GM19238 (cell line): Measurements from ENCODE around the gene NR2F1-AS1.
"Not testable (repeated sequence)": the region's sequence is repeated elsewhere in the genome, so short reads cannot be mapped to it uniquely, and the experiment has no call there.

Experiments used
- DNase-seq: peaks from one replicate; pipeline ENCODE4 v3.0.0; 2011; ENCODE audit warnings: low spot score; ENCODE audit not compliant: insufficient read length

The NR2F1-AS1 gene

GRCh38 chr5:93576994-93577853 lies 3.8 kb downstream of the NR2F1-AS1 start:
- DNase-seq, result no peak

- no peak for DNase-seq
These were observed 5.3 kb downstream of the NR2F1-AS1 start for GRCh38 chr5:93575461-93576414.

- no peak for DNase-seq
These were observed 6.3 kb downstream of the NR2F1-AS1 start for GRCh38 chr5:93574491-93575305.

GRCh38 chr5:93573354-93574351 lies 7.4 kb downstream of the NR2F1-AS1 start:
- no peak for DNase-seq

- no peak for DNase-seq
These were observed 8.2 kb downstream of the NR2F1-AS1 start for GRCh38 chr5:93572608-93573353.

GRCh38 chr5:93572101-93572607 lies 8.9 kb downstream of the NR2F1-AS1 start:
- no peak for DNase-seq

GRCh38 chr5:93571114-93571949 lies 9.7 kb downstream of the NR2F1-AS1 start:
- no peak for DNase-seq

GRCh38 chr5:93570294-93571113 lies 10.5 kb downstream of the NR2F1-AS1 start:
- DNase-seq, result no peak

- no peak for DNase-seq
These were observed 11.5 kb downstream of the NR2F1-AS1 start for GRCh38 chr5:93569300-93570160.

- DNase-seq, result no peak
These were observed 13.6 kb downstream of the NR2F1-AS1 start for GRCh38 chr5:93567424-93567823.

- DNase-seq, result no peak
These were observed 14.9 kb downstream of the NR2F1-AS1 start for GRCh38 chr5:93566091-93566490.

GRCh38 chr5:93557021-93557604 lies 23.9 kb downstream of the NR2F1-AS1 start:
- no peak for DNase-seq

GRCh38 chr5:93549594-93549993 lies 31.4 kb downstream of the NR2F1-AS1 start:
- not testable (repeated sequence) for DNase-seq

- DNase-seq, result no peak
These were observed 35.1 kb downstream of the NR2F1-AS1 start for GRCh38 chr5:93545872-93546271.

- DNase-seq, result no peak
These were observed 48.6 kb downstream of the NR2F1-AS1 start for GRCh38 chr5:93532370-93532769.

GRCh38 chr5:93521815-93522214 lies 59.2 kb downstream of the NR2F1-AS1 start:
- DNase-seq, result not testable (repeated sequence)
